Left kidney (tissue), 2 donors: ENCODE measurements around the gene CARS1. TPM values are rescaled to one million over a fixed set of nuclear protein-coding genes. Genes with fewer than 3 reads are reported as not detected.
"Not testable (repeated sequence)": the region's sequence is repeated elsewhere in the genome, so short reads cannot be mapped to it uniquely, and the experiment has no call there.

ENCODE experiments used
- DNase-seq: peaks from one replicate; pipeline ENCODE4 v3.0.0-alpha.2; 2013
- polyA plus RNA-seq: library from polyadenylated mRNA; unstranded; fragments of 120-200 nt; gene quantifications from one replicate; pipeline ENCODE4 v1.2.1, GENCODE V29; 2013; ENCODE audit not compliant: insufficient read length

CARS1 gene
- polyA plus RNA-seq, 1 donor = 28.4 TPM

- DNase-seq = not testable (repeated sequence)
These were observed 6.2 kb upstream of the CARS1 start for GRCh38 chr11:3063432-3063831.

GRCh38 chr11:3060436-3061025 is 3.3 kb upstream of the CARS1 start:
- DNase-seq = no peak

GRCh38 chr11:3058753-3059664 is 1.8 kb upstream of the CARS1 start:
- DNase-seq = no peak

GRCh38 chr11:3056296-3057068 is 741 bp downstream of the CARS1 start:
- no peak for DNase-seq

- no peak for DNase-seq
These were observed 1.3 kb downstream of the CARS1 start for GRCh38 chr11:3055891-3056290.

GRCh38 chr11:3052567-3052966 is 4.7 kb downstream of the CARS1 start:
- no peak for DNase-seq

- DNase-seq = no peak
These were observed 5.1 kb downstream of the CARS1 start for GRCh38 chr11:3052109-3052479.

GRCh38 chr11:3051196-3052108 is 5.8 kb downstream of the CARS1 start:
- no peak for DNase-seq

GRCh38 chr11:3050386-3051195 is 6.6 kb downstream of the CARS1 start:
- DNase-seq = no peak

GRCh38 chr11:3049430-3050243 is 7.6 kb downstream of the CARS1 start:
- no peak for DNase-seq

GRCh38 chr11:3047637-3048036 is 9.6 kb downstream of the CARS1 start:
- DNase-seq = no peak

GRCh38 chr11:3046641-3047040 is 10.6 kb downstream of the CARS1 start:
- no peak for DNase-seq

- DNase-seq = no peak
These were observed 11.0 kb downstream of the CARS1 start for GRCh38 chr11:3046190-3046589.

- no peak for DNase-seq
These were observed 12.3 kb downstream of the CARS1 start for GRCh38 chr11:3044915-3045314.

- no peak for DNase-seq
These were observed 13.2 kb downstream of the CARS1 start for GRCh38 chr11:3044004-3044403.

GRCh38 chr11:3043315-3043871 is 13.8 kb downstream of the CARS1 start:
- DNase-seq = no peak

GRCh38 chr11:3042496-3043314 is 14.5 kb downstream of the CARS1 start:
- DNase-seq = no peak

- no peak for DNase-seq
These were observed 15.4 kb downstream of the CARS1 start for GRCh38 chr11:3041699-3042441.
